ENCODE results near the gene PYHIN1.

The PYHIN1 gene

DNA sequence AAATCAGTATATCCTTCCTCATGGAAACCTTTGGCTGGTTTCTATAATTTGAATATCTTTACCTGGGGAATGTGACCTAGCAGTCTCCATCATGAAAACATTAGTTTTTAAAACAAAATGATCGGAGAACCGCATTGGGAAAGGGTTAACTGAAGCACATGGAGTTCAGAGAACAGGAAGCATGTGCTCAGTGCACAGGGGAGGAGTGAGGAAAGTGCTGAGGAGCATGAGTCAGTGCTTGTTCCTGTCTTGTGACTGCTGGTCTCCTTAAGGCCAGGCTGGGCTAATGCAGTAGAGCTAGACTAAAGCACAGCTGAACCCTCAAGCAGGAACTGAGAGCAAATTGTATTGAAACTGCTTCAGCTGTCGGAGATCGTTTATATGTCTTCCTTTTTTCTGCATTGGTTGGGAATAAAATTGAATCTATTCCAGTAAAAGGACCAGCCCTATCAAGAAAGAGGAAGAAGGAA, 84.1 kb downstream of the PYHIN1 start:
- DNase-seq: no peak

DNA sequence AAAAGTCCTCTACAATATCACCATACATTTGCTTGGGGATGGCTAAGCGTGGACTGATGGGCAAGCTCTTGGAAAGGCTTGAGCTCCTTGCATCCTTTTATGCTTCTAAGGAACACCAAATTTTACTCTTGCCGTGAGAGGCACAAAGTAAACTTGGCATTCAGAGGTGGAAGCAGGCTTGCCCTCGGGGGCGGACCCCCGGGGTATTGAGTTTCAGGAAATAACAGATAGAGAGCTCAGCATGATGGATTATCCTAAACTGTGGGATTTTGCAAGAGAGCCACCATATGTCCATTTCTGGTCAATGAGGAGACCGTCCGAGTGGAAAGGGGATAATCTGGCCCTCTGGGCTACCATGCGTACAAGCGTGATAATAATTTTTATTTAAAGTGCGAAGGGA, 92.4 kb downstream of the PYHIN1 start:
- DNase-seq: no peak

DNA sequence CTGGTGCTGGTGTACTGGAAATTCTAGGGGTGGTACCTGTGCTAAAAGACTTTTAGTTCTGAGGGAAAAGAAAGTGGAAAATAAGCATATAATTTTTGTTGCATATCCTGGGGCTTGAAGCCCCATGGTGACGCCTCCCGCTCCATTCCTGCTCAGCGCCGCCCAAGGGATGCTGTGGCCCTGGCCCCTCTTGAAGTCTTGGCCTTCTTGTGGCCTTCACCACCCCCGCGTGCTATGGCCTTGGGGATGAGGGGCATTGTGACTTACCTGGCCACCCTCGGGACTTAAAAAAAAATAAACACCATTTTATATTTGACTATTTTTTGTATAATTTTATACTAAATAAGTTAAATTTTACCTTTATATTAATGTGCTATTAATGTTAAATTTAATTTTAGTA, 93.7 kb downstream of the PYHIN1 start:
- DNase-seq: no peak

All from NCI-H1092 (cell line).